GM18511 (cell line): Measurements from ENCODE around the gene LMX1A.

Experiments
- ATAC-seq: cut with Tn5 transposase; IDR thresholded peaks from one replicate; pipeline ENCODE4 v1.9.1; 2021; ENCODE audit warnings: mild to moderate bottlenecking, moderate library complexity; ENCODE audit not compliant: unreplicated experiment

LMX1A gene

DNA sequence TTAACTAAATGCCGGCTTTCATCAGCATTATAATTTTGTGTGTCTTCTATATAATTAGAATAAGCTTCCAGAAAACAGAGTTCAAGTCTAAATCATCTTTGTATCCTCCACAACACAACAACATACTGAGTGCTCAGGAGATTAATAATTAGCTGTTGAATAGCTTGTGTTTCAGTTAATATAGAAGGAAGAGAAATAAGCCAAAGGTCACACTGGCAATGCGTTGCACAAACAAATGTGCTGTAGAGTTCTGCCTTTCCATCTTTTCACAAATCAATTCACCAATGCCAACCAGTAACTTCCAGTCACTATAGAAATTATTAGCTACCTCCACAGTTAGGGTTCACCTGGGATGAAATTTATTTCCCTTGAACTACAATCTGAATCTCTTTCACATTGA is 132.0 kb downstream of the LMX1A start:
- no peak for ATAC-seq

DNA sequence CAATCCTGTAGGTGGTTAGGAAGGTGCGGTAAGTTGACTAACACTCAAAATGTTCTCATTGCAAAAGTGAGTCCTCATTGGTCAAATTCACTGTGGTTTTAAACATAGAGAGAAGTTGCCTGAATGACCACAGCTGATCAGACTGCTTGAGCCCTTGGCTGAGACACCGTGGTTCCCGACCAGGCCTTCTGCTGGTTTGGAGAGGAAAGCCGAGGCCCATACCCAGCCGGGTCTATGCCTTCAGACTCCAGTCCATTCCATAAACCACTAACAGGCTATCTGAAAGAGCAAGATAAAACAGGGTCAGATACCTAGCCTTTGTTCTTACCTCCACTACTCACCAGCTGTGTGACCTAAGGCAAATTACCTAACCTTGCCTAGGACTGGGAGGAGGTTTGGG is 133.9 kb downstream of the LMX1A start:
- no peak for ATAC-seq

DNA sequence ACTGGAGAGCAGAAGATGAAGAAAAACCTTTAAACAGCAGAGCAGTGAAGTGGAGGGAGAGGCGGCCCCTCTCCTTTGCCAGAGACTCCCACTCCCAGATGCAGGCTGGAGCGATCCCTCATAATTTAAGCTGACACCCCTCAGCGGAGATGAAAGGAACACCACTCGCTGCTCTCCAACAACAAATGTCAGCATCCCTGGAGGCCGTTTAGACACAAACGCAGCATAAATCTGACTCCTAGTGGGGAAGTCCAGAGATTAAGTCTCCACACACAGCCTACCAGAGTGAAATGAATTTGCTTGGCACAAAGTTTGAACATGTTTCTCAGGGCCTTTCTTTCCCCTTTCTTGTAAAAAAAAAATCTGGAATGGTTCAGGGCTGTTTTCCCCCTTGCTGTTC is 137.8 kb downstream of the LMX1A start:
- ATAC-seq, result no peak

DNA sequence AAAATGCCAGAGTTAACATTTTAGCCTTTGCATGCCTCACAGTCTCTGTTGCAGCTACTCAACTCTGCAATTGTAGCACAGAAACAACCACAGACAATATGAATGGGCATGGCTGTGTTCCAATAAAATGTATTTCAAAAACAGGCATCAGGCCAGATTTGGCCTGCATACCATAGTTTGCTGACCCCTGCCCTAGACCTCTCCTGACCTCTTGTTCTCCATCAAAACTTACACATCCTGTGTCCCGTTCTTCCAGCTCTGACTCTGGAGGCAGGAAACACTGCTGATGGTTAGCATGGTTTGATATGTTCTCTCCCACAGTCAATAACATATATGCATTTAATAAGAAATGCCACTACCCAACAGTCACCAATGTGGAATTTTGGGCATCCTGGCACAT is 138.6 kb downstream of the LMX1A start:
- no peak for ATAC-seq

DNA sequence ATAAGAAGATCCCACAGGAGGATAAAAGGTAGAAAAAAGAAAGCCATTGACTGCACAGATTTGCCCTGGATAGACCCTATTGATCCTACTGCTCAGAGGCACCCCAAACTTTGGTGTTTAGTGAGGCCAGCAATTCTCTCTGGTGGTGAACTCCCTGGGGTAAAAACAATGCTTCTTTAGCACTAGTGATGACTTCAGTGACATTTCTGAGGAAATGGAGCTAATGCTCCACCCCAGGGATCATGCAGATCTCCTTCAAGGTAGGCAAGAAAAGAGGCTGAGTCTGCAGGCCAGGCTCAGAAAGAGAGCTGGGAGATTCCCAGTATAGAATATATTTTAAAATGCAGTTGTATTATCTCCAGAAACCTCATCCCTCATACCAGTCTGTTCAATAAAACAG is 140.3 kb downstream of the LMX1A start:
- no peak for ATAC-seq

DNA sequence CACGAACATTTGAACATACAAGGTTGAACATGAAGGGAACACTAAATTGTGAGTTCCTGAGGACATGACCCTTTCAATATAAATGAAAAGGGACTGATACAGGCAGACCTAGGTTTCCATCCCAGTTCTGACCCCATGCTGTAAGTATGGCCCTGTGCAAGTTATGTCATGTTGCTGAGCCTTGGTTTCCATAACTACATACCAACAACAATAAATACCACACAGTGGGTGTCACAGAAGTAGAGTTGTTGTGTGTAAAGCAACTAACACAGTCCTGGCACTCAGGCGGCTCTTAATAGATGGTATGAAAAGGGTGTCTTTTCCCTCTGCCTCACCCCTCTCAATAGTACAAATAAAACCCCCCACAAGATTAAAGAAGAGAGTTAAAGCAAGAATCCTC is 140.8 kb downstream of the LMX1A start:
- no peak for ATAC-seq

DNA sequence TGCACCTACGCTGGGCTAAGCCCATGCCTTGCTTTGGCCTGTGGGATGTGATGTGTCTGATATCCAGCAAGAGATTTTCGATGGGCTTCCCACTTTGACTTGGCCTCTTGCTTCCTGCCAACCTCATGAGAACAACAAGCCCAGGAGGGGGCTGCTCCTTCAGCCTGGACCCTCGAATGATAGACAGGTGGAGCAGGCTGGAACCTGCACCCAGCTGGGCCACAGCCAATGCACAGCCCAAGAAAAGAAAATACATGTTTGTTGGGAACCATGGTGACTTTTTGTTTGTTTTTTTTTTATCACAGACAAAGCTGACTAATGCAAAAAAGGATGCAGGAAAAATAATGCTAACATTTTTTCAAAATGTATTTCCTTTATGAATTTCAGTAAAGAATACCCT is 144.3 kb downstream of the LMX1A start:
- ATAC-seq, result no peak

DNA sequence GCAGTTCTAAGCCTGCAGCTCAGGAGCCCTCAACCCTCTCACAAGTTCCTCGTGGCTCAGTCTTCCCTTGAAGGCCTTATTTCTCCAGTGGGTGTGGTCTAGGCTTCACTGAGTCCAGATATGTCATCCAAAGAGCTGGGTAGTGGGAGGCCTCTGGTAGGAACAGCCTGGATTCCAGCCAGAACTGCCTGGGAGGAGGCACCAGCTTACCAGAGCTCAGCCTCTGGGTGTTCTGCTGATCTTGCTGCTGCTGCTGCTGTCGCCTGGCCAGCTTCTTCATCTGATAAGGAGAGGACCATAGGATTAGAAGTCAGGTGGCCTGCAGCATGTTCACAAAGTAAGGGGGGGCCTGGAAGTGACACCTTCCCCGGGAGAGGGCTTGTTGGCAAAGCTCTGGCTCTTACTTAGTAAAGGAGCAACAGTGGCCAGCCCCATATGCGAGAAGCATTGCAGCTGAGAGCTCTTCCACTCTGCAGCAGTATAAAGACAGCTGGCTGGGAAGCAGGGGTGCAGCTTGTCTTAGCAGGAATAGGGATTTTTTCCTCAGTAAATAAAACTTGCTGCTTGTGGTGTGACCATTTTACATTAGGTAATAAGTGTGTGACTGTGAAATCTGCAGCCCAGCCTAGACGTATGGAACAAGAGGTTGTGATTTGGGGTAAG is 148.5 kb downstream of the LMX1A start:
- ATAC-seq, result no peak

DNA sequence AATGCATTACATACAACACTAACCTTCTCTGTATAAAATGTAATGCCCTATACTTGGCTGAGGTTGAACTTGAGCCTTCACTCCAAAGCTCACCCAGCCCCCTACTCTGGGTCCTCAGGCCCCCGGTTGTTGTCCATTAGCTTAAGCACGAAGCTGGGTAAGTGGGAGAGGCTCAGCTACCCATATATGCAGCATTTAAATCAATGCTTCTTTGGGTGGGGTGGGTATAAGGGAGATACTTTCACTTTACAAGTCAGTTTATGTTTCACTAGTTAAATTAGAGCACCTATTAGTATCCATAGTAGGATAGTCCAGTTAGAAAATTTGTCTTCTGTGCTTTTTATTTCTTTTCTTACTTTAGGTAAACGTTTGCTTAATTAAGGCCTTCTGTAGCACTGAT is 151.4 kb downstream of the LMX1A start:
- no peak for ATAC-seq

DNA sequence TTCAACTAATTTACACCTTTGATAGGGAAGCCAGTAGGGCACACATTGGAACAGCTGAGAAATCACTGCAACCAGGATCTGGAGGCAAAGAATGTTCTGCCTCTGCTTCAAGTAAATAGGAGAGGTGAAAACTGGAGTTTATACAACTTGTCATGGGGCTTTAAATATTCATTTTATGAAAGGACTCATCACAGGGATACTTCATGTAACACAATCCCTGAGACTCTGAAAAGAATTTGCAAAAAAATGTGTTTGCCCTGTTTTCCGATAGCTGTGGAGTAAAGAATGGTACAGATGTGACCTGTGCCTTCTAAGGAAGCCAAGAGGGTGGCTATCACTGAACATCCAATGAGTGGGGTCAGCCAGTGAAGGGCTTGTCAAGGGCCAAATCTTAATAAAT is 152.0 kb downstream of the LMX1A start:
- ATAC-seq, result no peak

DNA sequence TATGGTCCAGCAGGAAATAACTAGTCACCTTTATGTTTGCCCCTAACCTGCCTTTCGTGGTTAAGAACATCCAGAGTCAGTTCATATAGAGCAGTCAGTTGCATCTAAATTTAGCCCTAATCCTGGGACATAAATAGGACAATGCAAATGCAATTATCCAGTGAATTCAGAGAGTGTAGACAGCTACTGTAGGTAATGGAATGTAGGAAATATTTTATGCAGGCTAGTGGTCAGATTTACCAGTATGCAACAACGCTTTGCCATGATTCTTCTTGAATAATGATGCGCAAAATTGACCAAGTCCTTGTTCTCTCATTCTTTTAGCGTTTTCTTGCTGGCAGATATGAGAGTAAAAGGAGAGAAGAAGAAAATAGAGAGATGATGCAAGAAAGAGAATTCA is 165.4 kb downstream of the LMX1A start:
- no peak for ATAC-seq

DNA sequence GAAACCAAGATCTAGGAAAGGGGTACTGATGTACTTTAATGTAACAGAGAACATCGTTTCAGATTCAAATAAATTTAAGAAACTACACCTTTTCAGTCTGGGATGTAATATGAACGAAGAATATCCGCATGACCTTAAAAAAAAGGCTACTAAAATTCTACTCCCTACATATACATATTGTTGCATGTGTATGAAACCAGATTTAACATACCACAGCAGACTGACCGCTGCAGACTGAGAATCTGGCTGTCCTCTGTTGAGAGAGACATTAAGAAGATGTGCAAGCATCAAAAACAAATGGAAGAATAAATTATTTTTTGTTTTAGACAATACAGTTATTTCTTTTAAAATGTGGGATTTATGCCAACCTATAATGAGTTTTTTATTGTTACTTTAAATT is 166.6 kb downstream of the LMX1A start:
- ATAC-seq, result no peak

DNA sequence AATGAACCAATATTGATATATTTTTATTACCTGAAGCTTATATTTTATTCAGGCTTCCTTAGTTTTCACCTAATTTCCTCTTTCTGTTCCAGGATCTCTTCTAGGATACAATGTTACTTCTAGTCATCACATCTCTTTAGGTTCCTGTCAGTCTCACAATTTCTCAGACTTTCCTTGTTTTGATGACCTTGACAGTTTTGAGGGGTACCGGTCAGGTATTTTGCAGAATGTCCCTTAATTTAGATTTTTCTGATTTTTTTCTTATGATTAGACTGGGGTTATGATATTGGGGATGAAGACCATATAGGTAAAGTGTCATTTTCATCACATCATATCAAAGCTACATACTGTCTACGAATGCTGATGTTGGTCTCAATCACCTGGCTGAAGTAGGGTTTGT is 167.5 kb downstream of the LMX1A start:
- no peak for ATAC-seq

DNA sequence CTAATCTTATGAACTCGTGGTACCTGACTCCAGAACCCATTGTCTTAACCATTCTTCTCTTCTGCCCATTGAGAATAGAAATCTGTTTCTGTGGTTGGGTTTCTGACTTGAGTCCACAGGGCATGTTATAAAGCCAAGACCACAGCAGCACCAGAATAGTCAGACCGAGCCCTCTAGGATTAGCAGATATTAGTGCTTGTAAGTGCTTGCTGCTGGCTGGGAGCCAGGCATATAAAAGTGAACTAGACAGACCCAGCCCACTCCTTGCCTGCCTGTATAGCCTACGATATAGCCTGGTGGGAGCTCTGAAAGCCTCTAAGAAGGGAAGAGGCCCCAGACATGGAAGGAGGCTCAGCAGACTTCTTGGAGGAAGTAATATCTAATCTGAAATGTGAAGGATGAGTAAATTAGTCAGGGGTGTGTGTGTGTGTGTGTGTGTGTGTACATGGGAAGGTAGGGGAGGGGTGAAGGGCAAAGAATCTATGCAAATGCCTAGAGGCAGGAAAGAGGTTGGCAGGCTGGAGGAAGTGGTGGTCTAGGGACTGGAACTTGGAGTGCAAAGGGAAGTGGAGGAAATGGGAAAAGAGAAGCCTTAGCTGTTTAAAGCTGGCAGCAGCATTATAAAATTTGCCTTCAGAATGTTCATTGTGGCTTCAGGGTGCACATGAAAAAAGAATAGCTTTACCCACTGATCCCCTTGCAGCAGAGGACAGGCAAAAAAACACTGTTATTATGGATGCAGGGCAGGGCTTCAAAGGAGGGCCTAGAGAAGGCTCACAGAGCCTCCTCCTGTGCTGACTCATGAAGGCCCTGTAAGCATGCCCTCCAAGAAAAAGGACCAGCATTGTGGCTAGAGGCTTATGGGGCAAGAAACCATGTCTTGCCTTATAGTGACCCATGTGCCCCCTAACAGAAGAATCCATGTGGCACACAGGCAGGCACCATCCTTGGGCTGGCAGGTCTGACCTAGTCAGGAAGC is 169.2 kb downstream of the LMX1A start:
- ATAC-seq, result no peak

DNA sequence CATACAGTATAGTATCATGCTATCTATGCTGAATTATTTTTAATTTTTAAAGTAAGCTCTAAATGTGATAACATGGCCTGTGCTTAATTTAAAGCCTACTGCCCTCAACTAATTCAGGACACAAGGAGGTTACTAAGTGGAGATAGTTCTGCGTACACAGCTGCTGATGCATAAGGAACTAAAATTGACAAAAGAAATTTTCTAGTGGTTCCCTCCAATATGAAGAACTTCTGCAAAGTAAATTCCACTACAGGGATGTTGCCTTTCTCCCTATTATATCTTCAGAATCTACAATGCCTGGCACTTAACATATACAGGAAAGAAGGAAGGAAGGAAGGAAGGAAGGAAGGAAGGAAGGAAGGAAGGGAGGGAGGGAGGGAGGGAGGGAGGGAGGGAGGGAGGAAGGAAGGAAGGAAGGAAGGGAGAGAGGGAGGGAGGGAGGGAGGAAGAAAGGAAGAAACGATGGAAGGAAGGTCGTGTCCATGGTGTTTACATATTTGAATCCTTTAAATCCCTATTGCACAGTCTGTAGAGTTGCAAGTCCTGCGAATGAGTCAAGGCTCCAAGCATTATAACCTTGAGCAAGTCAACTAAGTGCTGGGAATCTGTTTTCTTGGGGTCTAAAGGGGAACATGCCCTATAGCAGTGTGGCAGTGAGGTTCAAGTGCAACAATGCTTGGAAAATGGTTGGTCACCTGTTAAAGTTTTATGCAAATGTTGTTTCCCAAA is 171.2 kb downstream of the LMX1A start:
- ATAC-seq, result no peak

DNA sequence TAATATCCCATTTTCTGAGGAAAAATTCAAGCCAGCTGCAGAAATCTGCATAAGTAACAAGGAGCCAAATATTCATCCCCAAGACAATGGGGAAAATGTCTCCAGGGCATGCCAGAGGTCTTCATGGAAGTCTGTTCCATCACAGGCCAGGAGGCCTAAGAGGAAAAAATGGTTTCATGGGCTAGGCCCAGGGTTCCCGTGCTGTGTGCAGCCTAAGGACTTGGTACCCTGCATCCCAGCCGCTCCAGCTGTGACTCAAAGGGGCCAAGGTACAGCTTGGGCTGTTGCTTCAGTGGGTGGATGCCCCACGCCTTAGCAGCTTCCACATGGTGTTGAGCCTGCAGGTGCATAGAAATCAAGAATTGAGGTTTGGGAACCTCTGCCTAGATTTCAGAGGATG is 173.5 kb downstream of the LMX1A start:
- ATAC-seq, result no peak

DNA sequence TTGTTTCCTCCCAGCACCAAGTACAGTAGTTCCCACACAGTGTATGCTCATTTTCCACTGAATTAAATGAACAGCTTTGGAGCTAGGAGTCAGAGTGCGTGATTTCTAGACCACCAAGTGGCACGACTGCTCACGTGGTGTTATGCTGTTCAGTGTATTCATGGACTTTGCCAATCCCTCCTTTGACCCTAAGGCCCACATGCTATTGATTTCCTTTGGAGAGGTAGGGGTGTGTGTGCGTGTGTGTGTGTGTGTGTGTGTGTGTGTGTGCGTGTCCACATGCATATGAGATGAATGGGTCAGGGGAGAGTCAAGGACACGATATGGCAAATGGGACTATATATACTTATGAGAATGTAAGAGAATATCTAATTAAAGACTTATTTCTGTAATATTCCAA is 177.2 kb downstream of the LMX1A start:
- no peak for ATAC-seq

DNA sequence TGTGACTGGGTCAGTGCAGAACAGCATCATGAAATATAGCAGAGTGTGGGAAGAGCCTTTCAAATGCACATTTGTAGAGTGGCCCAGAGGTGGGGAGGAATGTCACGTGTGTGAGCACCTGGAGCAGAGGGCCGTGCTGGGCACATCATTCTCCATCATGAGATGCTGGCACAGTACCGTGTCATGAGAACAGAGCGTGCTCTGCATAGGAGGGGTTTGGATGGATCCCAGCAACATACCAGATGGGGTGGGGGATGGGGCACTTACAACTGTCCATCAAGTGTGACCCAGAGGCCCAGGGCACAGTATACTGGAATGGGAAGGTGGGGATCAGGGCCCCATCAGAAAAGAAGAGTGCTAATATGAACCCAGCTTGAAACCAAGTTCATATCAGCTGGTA is 182.0 kb downstream of the LMX1A start:
- no peak for ATAC-seq

DNA sequence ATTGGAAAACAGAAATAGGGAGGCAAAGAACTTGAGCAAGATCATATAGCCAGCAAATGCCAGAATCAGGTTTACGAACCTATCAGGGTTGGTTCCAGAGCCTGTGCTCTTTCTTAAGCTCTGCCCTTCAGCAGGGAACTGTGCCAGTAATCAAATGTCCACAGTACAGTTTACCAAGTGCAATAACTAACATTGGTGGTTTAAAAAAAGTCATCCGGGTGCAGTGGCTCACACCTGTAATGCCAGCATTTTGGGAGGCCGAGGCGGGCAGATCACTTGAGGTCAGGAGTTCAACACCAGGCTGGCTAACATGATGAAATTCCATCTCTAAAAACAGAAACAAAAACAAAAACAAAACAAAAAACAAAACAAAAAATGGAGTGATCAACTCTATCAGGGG is 182.7 kb downstream of the LMX1A start:
- ATAC-seq, result no peak

DNA sequence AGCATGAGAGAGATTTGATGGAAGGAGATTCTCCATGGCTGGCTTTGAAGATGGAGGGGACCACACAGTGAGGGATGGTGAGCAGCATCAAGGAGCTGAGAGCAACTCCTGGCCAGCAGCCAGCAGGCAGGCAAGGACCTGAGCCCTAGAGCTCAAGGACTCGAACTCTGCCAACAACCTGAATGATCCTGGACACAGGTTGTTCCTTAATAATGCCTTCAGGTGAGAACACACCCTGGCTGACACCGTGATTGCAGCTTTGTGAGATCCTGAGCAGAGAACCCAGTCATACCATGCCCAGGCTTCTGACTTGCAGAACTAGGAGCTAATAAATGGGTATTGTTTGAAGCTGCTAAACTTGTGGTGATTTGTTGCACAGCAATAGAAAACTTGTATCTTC is 183.1 kb downstream of the LMX1A start:
- no peak for ATAC-seq

DNA sequence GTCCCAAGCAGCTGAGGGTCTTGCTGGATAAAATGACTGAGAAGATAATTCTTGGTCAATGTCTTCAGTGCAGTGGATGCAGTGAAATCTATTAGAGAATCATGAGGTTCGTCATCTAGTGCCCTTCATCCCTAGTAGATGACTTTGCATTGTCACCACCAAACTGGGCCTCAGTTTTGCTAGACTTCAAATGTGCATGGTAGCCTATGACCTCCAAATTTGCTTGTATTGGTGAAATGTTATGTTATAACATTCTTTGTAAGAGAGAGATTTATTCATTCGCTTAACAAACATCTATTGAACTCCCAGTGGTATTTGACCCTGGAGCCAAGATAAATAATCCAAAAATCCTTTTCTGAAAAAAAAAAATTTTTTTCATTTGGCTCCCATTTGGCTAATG is 183.8 kb downstream of the LMX1A start:
- no peak for ATAC-seq

DNA sequence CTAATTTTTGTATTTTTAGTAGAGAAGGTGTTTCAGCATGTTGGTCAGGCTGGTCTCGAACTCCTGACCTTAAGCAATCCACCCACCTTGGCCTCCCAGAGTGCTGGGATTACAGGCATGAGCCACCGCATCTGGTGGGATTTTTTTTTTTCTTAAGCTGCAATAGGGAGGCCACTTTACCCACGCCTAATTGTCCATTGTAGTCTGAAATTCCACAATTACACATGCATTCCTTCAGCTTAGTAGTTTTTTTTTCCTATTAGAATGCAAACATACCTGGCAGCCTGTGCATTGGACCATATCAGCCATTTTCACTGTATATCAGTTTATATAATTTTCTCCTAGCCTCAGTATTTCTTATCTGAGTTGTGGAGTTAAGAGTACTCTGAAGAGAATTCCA is 186.8 kb downstream of the LMX1A start:
- ATAC-seq, result no peak
